ENCODE data around the gene C11orf97. TPM values are rescaled to one million over a fixed set of nuclear protein-coding genes. Genes with fewer than 3 reads are reported as not detected.

The C11orf97 gene, protein sequence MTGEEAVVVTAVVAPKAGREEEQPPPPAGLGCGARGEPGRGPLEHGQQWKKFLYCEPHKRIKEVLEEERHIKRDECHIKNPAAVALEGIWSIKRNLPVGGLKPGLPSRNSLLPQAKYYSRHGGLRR
- total RNA-seq (2022) (not detected in 2 replicates), Bru-seq, nascent RNA (percentile 9 among the genes with signal in this experiment), BruChase-seq, experiment 1, labeled RNA remaining after a 6-hour chase (percentile 9 among the genes with signal in this experiment), BruChase-seq, experiment 2, labeled RNA remaining after a 2-hour chase (percentile 4 among the genes with signal in this experiment)
- long read RNA-seq = 0 reads

DNA sequence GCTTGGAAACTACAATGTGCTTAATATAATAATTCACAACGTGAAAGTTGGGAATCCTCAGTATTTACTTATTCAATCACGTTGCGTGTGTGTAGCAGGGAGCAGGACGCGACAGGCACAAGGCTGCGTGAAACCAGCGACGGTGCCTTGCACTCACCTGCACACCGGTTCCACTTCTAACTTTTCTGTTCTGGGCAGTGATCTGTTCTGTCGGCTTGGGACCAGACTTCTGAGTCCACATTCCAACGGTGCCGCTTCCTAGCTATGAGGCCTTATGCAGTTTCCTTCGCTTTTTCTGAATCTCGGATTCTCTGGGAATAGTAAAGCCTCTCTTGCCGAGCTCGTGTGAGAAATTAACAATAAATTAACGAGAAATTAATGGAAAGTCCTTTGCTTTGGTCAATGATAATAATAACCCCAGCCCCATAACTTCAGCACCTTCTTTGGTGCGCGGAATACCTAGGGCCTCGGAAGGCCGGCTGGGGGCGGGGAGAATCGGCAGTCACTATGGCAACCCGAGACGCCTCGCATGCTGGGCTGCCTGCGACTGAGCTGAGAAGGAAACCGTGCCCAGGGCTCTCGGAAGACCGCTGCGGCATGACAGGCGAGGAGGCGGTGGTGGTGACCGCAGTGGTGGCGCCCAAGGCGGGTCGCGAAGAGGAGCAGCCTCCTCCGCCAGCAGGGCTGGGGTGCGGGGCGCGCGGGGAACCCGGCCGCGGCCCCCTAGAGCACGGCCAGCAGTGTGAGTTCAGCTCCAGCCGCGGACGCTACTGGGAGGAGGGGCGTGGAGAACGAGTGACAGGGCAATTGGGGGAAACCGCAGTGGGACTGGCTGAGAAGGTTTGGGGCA is at the start of gene C11orf97:
C11orf97 (plus strand) TSS at position 530 of the 850 bp plus-strand sequence; CDS start at position 598, 68 bp downstream.
- Mint-ChIP-seq H3K27ac (ENCODE audit: unreplicated experiment) (no peak within 1 kb of the TSS), H3K36me3 (ENCODE audit: insufficient read depth, unreplicated experiment) (peaks cover 9% of the 10 kb centered on the region), H3K27me3 (ENCODE audit: unreplicated experiment) (no peaks in the 10 kb centered on the region), H3K4me1 (ENCODE audit: low read depth, unreplicated experiment) (no peaks in the 10 kb centered on the region), H3K9me3 (ENCODE audit: low read depth, unreplicated experiment) (no peaks in the 10 kb centered on the region), H3K4me3 (ENCODE audit: low read depth, unreplicated experiment) (peak within 1 kb of the TSS; percentile 87)
- intact Hi-C loops (cut with micrococcal nuclease; ENCODE audit: unreplicated experiment) = loop anchor here (10.0 kb wide), 1 partner anchor 383 kb away; no protein-coding TSS in a partner anchor
- CTCF ChIA-PET = interaction anchor here (0.7 to 1.2 kb wide), 2 partner anchors 35 to 91 kb away, joined by 3 to 4 read pairs; no protein-coding TSS in a partner anchor
- TF ChIP-seq, protein P1, sequence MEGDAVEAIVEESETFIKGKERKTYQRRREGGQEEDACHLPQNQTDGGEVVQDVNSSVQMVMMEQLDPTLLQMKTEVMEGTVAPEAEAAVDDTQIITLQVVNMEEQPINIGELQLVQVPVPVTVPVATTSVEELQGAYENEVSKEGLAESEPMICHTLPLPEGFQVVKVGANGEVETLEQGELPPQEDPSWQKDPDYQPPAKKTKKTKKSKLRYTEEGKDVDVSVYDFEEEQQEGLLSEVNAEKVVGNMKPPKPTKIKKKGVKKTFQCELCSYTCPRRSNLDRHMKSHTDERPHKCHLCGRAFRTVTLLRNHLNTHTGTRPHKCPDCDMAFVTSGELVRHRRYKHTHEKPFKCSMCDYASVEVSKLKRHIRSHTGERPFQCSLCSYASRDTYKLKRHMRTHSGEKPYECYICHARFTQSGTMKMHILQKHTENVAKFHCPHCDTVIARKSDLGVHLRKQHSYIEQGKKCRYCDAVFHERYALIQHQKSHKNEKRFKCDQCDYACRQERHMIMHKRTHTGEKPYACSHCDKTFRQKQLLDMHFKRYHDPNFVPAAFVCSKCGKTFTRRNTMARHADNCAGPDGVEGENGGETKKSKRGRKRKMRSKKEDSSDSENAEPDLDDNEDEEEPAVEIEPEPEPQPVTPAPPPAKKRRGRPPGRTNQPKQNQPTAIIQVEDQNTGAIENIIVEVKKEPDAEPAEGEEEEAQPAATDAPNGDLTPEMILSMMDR (IDR thresholded peaks at IDR 0.05; ENCODE audit: unreplicated experiment) = no peak
- no TSS peak for BruUV-seq (replicated peaks)
- DNase-seq = peak; percentile 72

- Mint-ChIP-seq H3K36me3 (ENCODE audit: insufficient read depth, unreplicated experiment) (no peaks in the 10 kb centered on the region), H3K27ac (ENCODE audit: unreplicated experiment) (no peak overlapping the region), H3K27me3 (ENCODE audit: unreplicated experiment) (no peaks in the 10 kb centered on the region), H3K4me1 (ENCODE audit: low read depth, unreplicated experiment) (no peaks in the 10 kb centered on the region), H3K4me3 (ENCODE audit: low read depth, unreplicated experiment) (no peak overlapping the region), H3K9me3 (ENCODE audit: low read depth, unreplicated experiment) (no peaks in the 10 kb centered on the region)
- no TSS peak for BruUV-seq (replicated peaks)
- TF ChIP-seq, protein P1 (IDR thresholded peaks at IDR 0.05; ENCODE audit: unreplicated experiment) = no peak
- intact Hi-C loops (cut with micrococcal nuclease; ENCODE audit: unreplicated experiment) = no loop called here
- CTCF ChIA-PET = no interaction called here
- no peak for DNase-seq
Observed at GRCh38 chr11:94469416-94469815, 42.8 kb upstream of the C11orf97 start.

GRCh38 chr11:94472916-94473799 is 39.1 kb upstream of the C11orf97 start:
- Mint-ChIP-seq H3K4me3 (ENCODE audit: low read depth, unreplicated experiment) (no peak overlapping the region), H3K36me3 (ENCODE audit: insufficient read depth, unreplicated experiment) (no peaks in the 10 kb centered on the region), H3K27me3 (ENCODE audit: unreplicated experiment) (no peaks in the 10 kb centered on the region), H3K9me3 (ENCODE audit: low read depth, unreplicated experiment) (no peaks in the 10 kb centered on the region), H3K27ac (ENCODE audit: unreplicated experiment) (no peak overlapping the region), H3K4me1 (ENCODE audit: low read depth, unreplicated experiment) (no peaks in the 10 kb centered on the region)
- intact Hi-C loops (cut with micrococcal nuclease; ENCODE audit: unreplicated experiment) = no loop called here
- TF ChIP-seq, protein P1 (IDR thresholded peaks at IDR 0.05; ENCODE audit: unreplicated experiment) = no peak
- no peak for DNase-seq
- BruUV-seq (replicated peaks) = no TSS peak
- CTCF ChIA-PET = no interaction called here

DNA sequence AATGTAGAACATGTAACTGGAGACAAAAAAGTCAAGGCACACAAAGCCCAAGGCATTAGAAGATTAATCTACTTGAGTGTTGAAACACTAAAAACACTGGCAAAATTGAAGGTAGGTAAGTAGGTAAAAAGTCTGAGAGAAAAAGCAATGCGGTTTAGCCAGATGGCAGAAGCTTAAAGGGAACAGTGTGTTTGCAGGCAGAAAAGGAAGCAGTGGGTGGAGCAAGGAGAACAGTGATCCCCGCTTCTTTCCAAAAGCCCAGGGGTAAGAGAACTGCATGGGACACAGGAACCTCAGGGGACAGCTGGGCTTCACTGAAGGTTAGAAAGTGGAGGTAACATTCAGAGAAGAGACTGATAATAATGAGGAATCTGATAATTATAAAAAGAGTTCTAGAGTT is 34.6 kb upstream of the C11orf97 start:
- CTCF ChIA-PET = no interaction called here
- H3K4me1 Mint-ChIP-seq (ENCODE audit: low read depth, unreplicated experiment) = no peaks in the 10 kb centered on the region
- no peak overlapping the region for H3K27ac Mint-ChIP-seq (ENCODE audit: unreplicated experiment)
- TF ChIP-seq, protein P1 (IDR thresholded peaks at IDR 0.05; ENCODE audit: unreplicated experiment) = no peak
- DNase-seq = no peak
- no peak overlapping the region for H3K4me3 Mint-ChIP-seq (ENCODE audit: low read depth, unreplicated experiment)
- BruUV-seq (replicated peaks) = no TSS peak
- H3K27me3 Mint-ChIP-seq (ENCODE audit: unreplicated experiment) = no peaks in the 10 kb centered on the region
- no peaks in the 10 kb centered on the region for H3K9me3 Mint-ChIP-seq (ENCODE audit: low read depth, unreplicated experiment)
- intact Hi-C loops (cut with micrococcal nuclease; ENCODE audit: unreplicated experiment) = no loop called here
- peaks cover 6% of the 10 kb centered on the region for H3K36me3 Mint-ChIP-seq (ENCODE audit: insufficient read depth, unreplicated experiment)

Data from Calu3 (cell line).